ENCODE measurements around the gene STRN.
"Not testable (repeated sequence)": the region's sequence is repeated elsewhere in the genome, so short reads cannot be mapped to it uniquely, and the experiment has no call there.

The STRN gene

DNA sequence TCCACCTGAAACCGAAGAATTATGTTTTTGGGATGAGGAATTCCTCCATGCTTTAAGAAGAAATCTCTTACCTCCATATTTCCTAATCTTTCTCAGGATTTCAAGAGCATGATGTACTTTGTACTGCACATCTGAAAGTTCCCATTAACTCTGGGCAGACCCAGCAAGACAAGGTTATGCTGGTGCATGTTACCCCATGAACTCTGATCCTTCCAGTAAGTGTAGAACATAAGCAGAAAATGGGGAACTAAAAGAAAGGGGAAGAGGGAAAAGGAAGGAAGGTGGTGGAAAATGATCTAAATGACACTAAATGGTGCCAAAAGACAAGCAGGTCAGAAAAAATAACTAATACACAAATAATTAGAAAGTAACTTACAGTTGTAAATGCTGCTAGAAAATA lies 50.7 kb downstream of the STRN start:
- no peak for DNase-seq (ENCODE audit: low read depth in 3 of 3, low spot score in 1 of 3)

DNA sequence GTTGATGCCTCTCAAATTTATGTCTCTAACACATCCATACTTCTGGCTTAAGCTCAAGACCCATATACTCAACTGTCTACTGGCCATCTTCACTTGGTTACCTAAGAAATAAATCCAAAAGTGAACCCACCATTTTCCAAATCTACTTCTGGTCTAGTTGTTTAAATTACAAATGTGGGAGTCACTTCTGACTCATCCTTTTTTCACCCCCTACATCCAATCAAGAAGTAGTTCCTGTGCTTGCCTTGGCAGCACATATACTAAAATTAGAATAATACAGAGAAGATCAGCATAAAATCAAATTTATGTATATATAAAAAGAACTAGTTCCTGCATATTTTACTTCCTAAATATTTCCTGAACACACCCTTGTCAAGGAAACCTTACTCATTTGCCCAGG lies 53.6 kb downstream of the STRN start:
- no peak for DNase-seq (ENCODE audit: low read depth in 3 of 3, low spot score in 1 of 3)

GRCh38 chr2:36911012-36911411 lies 55.3 kb downstream of the STRN start:
- DNase-seq (ENCODE audit: low read depth in 3 of 3, low spot score in 1 of 3): no peak

DNA sequence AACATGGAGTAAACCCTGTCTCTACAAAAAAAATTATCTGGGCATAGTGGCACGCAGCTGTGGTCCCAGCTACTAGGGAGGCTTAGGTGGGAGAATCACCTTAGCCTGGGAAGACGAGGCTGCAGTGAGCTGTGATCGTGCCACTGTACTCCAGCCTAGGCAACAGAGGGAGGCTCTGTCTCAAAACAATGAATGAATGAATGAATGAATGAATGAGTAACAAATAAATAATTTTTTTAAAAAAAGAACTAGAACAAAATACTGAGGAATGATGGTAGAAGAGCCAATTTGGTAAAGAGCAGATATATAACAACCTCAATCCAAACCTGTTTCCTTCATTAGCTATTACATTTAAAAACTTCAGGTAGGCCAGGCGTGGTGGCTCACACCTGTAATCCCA lies 60.1 kb downstream of the STRN start:
- no peak for DNase-seq (ENCODE audit: low read depth in 3 of 3, low spot score in 1 of 3)

DNA sequence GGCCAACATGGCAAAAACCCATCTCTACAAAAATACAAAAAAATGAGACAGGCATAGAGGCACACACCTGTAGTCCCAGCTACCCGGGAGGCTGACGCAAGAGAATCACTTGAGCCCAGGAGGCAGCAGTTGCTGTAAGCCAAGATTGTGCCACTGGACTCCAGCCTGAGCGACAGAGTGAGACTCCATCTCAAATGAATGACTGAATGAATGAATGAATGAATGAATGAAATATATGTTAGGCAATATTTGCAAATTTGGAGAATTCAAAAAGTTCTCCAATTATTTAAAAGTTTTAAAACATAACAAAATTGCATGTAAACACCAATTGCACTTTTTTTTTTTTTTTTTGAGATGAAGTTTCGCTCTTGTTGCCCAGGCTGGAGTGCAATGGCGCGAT lies 61.7 kb downstream of the STRN start:
- DNase-seq (ENCODE audit: low read depth in 3 of 3, low spot score in 1 of 3): no peak

DNA sequence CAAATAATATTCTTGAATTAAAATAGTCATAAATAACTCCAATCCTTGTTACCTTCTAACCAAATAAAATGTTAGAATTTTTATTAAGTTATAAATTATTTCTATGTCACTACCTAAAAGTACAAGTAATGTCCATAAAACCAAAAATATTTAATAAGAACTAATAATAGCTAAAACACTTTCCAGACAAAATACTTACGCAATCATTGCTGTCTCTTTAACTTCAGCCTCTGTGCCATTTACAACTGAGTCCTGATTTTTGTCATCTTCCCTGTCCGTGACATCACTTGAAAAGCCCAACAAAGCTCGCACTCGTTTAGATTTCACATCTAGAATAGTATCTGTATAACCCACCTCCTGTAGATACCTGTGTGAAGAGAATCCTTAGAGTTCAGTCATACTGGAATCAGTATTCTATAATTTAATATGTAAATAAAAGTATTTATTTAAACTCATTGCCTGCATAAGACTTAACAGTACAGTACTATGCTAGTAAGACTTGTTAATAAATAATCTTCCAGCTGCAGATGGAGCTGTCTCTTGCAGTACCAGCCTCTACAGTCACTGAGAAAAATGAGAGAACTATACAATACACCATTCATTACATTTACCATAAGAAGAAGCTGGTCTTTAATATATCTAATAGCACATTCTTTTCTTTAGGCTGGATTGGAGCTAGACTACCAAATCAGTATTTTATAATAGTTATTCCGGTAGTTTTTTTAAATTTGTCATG lies 63.8 kb downstream of the STRN start:
- DNase-seq (ENCODE audit: low read depth in 3 of 3, low spot score in 1 of 3): no peak

DNA sequence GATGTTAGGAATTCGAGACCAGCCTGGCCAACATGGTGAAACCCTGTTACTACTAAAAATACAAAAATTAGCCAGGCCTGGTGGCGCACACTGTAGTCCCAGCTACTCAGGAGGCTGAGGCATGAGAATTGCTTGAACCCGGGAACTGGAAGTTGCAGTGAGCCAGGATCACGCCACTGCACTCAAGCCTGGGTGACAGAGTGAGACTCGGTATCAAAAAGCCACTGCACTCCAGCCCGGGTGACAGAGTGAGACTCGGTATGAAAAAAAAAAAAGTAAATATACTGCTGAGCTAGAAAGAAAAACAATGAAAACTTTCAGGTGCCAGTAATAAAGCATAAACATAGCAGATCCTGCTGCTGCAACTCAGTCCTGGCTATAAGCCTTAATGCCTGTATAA lies 73.5 kb downstream of the STRN start:
- DNase-seq (ENCODE audit: low read depth in 3 of 3, low spot score in 1 of 3): no peak

DNA sequence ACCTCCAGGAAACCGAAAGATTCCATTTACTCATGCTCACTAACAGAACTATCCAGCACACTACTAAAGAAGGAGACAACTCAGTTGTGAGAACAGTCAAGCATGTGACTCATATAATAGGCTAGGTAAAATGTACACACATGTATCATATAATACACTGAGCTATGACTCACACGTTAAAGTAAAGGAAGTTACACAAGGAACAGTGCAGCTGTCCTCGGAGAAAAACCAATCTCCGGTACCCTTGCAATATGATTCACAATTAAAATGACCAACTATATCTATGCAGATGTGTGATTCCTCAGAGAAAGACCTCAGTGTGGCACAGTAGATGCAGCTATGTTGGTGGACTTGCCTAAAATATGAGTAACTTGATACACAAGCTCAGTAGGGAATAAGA lies 76.5 kb downstream of the STRN start:
- DNase-seq (ENCODE audit: low read depth in 3 of 3, low spot score in 1 of 3): no peak

- DNase-seq (ENCODE audit: low read depth in 3 of 3, low spot score in 1 of 3): not testable (repeated sequence)
These were observed 79.2 kb downstream of the STRN start for GRCh38 chr2:36887095-36887494.

- DNase-seq (ENCODE audit: low read depth in 3 of 3, low spot score in 1 of 3): no peak
These were observed 79.7 kb downstream of the STRN start for GRCh38 chr2:36886664-36887063.

DNA sequence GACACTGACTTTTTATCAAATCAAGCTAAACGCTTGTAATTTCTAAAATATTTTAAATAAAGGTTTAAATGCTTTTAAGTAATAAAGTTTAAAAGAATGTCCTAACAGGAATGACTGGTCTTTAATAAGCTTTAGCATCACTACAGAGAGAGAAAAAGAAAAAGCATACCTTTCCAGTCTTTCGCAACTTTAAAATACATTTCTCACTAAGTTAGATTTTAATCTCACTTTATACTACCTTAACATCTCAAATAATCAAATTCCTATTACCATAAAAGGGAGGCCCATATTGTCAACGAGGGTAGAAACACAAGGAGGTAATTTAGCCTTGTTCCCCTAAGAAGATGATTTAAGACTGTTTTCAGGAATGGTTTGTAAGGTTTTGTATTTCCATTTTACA lies 80.7 kb downstream of the STRN start:
- DNase-seq (ENCODE audit: low read depth in 3 of 3, low spot score in 1 of 3): no peak

DNA sequence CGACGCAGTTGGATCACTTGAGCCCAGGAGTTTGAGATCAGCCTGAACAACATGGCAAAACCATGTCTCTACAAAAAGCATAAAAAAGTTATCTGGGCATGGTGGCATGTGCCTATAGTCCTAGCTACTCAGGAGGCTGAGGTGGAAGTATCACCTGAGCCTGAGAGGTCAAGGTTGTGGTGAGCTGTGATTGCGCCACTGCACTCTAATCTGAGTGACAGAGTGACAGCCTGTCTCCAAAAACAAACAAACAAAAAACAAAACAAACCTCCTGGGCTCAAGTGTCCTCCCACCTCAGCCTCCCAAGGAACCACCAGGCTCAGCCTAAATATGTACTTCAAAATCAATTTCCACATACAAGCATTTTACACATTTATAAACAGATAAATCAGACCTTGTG lies 83.8 kb downstream of the STRN start:
- no peak for DNase-seq (ENCODE audit: low read depth in 3 of 3, low spot score in 1 of 3)

GRCh38 chr2:36881816-36882215 lies 84.5 kb downstream of the STRN start:
- no peak for DNase-seq (ENCODE audit: low read depth in 3 of 3, low spot score in 1 of 3)

GRCh38 chr2:36878429-36878828 lies 87.9 kb downstream of the STRN start:
- no peak for DNase-seq (ENCODE audit: low read depth in 3 of 3, low spot score in 1 of 3)

- DNase-seq (ENCODE audit: low read depth in 3 of 3, low spot score in 1 of 3): no peak
These were observed 95.1 kb downstream of the STRN start for GRCh38 chr2:36871068-36871707.

GRCh38 chr2:36869606-36870005 lies 96.7 kb downstream of the STRN start:
- DNase-seq (ENCODE audit: low read depth in 3 of 3, low spot score in 1 of 3): no peak

DNA sequence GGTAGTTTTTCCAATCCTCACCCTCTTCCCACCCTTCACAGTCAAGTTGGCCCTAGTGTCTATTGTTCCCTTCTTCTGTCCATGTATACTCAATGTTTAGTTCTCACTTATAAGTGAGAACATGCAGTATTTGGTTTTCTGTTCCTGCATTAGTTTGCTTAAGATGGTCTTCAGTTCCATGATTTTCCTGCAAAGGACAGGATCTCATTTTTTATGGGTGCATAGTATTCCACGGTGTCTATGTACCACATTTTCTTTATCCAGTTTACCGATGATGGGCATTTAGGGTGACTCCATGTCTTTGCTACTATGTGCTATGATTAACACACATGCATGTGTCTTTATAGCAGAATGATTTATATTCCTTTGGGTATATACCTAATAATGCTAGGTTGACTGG lies 104.4 kb downstream of the STRN start:
- DNase-seq (ENCODE audit: low read depth in 3 of 3, low spot score in 1 of 3): no peak

DNA sequence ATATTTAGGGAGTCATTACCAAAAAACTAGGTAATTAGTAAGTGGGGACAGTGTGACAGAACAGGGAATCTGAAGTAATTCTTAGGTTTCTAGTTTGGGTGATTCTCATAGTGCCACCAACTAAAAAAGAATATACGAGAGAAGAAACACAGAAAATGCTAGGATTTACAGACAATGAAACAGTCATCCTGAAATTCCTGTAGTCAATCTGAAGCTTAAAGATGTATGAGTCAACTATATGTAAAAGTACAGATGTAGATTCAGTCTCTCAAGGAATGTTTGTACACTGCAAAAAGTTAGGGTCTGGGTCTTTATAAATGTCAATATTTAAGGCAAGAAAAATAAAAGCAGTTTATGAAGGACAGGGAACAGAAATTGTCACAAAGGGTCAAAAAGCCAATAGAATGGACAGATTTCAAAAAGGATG lies 107.0 kb downstream of the STRN start:
- no peak for DNase-seq (ENCODE audit: low read depth in 3 of 3, low spot score in 1 of 3)

- DNase-seq (ENCODE audit: low read depth in 3 of 3, low spot score in 1 of 3): no peak
These were observed 107.6 kb downstream of the STRN start for GRCh38 chr2:36858551-36859365.

DNA sequence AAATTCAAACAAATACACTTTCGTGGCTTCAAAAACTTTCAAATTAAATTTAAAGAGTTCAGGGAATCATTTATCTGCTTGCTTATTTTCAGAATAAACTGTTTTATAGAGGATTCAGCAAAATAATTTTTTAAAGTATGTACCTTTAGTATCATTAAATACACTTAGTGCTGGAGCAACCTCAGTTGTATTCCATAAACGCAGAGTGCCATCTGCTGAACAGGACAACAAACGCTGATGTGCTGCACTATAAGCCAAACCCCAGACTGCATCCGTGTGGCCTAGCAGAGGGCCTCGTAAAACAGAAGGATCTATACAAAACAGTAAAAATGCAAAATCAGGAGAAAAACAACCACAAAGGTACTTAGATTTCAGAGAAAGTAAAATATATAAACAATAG lies 108.6 kb downstream of the STRN start:
- no peak for DNase-seq (ENCODE audit: low read depth in 3 of 3, low spot score in 1 of 3)

GRCh38 chr2:36855429-36855828 lies 110.9 kb downstream of the STRN start:
- no peak for DNase-seq (ENCODE audit: low read depth in 3 of 3, low spot score in 1 of 3)

DNA sequence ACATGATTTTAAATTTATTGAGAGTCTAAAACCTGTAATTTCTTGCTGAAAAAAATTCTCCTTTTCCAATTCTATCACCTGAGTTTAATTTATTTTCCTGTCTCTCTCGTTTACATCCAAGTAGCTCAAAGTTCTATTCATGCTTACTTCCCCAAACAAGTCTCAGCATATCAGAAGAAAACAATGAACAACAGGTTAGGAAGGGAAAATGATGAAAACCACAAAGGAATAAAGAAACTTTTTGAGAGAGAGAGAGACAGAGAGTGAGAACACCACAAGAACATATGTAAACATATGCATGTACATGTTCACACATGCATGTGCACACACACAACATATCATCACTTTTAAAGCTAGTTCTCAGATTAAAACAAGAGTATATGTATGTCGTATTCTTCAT lies 112.1 kb downstream of the STRN start:
- DNase-seq (ENCODE audit: low read depth in 3 of 3, low spot score in 1 of 3): no peak

Data from stimulated activated CD4-positive, alpha-beta T cell treated with anti-CD3 and anti-CD28 coated beads, TNF-alpha, amount 100 ng/mL, for 1 hour (primary cell).